Hematopoietic multipotent progenitor cell treated with erythropoietin and hydrocortisone succinate and interleukin-3 and kit ligand, for 17 days (in vitro differentiated cells): ENCODE measurements around the gene GMNN.
"Not testable (repeated sequence)": the region's sequence is repeated elsewhere in the genome, so short reads cannot be mapped to it uniquely, and the experiment has no call there.

Experiments used
- DNase-seq: peaks from one replicate; pipeline ENCODE4 v3.0.0-alpha.2; 2015; ENCODE audit warnings: low spot score

Gene GMNN

DNA sequence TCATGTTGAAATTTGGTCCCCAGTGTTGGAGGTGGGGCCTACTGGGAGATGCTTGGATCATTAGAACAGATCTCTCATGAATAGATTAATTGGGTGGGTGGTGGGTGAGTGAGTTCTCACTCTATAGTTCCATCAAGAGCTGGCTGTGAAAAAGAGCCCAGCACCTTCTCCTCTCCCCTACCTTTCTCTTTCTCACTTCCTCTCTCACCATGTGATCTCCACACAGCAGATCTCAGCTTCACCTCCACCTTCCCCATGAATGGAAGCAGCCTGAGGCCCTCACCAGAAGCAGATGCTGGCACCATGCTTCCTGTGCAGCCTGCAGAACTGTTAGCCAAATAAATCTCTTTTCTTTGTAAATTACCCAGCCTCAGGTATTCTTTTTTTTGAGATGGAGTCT is 12.9 kb upstream of the GMNN start:
- no peak for DNase-seq

DNA sequence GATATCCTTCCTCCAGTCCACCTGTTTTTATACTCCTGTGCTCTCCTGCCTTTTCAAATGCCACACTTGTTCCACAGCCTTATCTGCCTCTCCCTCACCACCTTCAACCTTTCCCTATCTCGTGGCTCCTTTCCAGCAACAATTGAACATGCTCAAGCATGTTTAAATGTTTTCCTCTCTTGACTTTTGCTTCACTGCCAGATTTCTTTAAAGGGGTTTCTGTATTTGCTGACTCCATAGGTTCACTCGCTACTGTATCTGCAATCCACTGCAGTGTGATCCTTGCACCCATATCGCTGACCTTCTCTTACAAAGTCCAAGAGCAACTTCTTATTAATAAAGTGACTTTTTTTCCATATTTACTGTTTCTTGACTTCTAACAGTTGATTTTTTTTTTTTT is 11.2 kb upstream of the GMNN start:
- DNase-seq, result no peak

DNA sequence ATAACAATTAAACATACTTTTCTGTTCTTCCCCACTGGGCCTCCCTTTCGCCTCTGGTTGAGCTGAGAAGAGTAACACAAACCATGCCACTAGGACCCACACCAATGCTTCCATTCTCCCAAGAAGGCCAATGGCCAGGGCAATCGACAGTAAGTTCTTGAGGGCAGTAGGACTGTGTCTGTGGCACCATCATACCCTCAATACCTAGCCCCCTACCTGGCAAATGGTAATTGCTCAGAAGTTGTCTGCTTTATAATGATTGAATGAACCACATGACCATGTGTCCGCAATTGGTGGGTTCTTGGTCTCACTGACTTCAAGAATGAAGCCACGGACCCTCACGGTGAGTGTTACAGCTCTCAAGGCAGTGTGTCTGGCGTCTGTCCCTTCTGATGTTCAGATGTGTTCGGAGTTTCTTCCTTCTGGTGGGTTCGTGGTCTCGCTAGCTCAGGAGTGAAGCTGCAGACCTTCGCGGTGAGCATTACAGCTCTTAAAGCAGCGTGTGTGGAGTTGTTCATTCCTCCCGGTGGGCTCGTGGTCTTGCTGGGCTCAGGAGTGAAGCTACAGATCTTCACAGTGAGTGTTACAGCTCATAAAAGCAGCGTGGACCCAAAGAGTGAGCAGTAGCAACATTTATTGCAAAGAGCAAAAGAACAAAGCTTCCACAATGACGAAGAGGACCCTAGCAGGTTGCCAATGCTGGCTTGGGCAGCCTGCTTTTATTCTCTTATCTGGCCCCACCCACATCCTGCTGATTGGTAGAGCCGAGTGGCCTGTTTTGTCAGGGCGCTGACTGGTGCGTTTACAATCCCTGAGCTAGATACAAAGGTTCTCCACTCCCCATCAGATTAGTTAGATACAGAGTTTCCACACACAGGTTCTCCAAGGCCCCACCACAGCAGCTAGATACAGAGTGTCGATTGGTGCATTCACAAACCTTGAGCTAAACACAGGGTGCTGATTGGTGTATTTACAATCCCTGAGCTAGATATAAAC is 9.6 kb upstream of the GMNN start:
- not testable (repeated sequence) for DNase-seq

DNA sequence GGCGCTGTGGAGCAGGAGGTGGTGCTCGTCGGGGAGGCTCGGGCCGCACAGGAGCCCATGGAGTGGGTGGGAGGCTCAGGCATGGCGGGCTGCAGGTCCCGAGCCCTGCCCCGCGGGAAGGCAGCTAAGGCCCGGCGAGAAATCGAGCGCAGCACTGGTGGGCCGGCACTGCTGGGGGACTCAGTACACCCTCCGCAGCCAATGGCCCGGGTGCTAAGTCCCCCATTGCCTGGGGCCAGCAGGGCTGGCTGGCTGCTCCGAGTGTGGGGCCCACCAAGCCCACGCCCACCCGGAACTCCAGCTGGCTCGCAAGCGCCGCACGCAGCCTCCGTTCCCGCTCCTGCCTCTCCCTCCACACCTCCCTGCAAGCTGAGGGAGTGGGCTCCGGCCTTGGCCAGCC is 8.8 kb upstream of the GMNN start:
- DNase-seq, result not testable (repeated sequence)

DNA sequence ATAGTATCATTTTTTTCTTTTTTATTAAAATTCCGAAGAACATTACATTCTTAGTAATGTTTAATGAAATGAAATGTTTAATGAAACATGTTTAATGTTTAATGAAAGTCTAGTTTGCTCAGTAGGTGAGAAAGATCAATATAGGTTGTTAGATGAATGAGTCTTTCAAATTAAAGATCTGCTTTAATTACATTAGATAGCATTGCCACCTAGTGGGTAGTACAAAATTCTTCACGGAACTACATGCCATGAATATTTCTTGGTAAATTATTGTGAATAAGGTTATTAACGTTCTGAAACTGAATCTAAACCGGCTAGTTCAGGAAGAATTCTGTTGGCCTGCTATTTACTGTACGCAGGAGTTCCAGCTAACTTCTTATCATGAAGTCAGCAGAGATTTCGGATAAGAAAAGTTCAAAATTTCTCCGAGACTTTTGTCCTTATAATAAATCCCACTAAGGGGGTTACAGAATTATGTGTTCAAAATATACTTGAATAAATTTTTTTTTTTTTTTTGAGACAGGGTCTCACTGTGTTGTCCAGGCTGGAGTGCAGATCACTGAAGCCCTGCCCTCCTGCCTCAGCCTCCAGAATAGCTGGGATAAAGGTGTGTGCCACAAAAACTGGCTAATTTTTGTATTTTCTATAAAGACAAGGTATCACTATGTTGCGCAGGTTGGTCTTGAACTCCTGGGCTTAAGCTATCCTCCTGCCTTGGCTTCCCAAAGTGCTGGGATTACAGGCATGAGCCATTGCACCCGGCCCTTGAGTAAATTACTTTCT is 7.9 kb upstream of the GMNN start:
- DNase-seq, result peak; percentile 52

DNA sequence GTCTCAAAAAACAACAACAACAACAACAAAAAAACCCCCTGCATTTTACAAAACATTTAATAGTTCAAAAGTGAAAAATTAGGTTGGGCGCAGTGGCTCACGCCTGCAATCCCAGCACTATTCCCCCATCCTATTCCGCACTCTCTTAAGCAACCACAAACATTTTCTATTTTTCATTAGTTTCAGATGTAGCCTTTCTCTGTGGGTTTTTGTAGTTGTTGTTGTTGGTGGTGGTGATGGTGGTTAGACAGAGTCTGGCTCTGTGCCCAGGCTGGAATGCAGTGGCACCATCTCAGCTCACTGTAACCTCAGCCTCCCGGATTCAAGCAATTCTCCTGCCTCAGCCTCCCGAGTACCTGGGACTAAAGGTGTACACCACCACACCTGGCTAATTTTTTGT is 6.4 kb upstream of the GMNN start:
- no peak for DNase-seq

DNA sequence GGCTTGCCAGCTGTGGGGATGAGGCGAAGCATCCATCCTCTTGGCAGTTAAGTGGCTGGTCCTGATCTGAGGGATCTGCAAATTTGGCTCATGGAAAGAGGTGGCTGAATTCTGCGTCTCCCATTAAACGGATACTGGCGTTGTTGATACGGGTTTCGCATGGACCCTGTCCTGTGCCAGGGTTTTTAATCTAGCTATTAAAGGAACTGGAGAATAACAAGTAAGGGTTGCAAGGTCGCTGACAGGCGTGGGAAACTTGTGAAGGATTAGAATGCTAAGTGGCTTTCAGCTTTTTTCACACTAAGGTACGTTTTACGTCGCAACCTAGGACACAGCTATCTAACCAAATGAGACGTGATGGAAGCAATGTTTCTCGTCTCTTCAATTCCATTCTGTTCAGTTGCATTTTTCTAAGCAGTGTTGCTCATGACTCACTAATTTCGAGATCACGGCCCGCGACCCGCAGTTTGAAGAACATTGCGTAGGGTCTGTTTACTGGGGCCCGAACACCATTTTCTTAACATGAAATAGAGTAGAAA is 852 bp downstream of the GMNN start:
- no peak for DNase-seq

DNA sequence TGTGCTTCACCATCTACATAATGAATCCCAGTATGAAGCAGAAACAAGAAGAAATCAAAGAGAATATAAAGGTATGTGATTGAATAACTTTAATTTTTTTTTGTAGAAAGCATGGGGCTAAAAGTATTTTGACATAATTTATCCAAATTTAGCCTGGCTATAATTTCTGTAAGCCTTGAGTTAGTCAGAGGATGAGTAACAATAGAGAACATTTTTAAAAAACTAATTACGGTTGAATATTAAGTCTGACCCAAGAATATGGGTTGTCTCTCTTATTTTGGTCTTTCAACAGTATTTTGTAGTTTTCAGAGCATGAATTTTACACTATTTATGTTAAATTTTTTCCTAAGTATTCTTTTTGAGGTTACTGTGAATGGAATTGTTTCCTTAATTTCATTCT is 2.5 kb downstream of the GMNN start:
- DNase-seq, result no peak

DNA sequence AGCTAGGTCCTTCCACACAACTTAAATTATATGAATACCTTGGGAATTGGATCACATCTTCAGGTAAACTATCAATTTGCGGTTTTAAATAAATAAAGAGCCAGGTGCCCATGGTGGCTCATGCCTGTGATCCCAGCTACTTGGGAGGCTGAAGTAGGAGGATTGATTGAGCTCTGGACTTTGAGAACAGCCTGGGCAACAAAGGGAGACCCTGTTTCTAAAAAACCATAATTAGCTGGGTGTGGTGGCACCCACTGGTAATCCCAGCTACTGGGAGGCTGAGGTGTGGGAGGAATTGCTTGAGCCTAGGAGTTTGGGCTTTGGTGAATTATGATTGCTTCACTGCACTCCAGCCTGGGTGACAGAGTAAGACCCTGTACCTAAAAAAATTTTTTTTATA is 3.4 kb downstream of the GMNN start:
- no peak for DNase-seq

DNA sequence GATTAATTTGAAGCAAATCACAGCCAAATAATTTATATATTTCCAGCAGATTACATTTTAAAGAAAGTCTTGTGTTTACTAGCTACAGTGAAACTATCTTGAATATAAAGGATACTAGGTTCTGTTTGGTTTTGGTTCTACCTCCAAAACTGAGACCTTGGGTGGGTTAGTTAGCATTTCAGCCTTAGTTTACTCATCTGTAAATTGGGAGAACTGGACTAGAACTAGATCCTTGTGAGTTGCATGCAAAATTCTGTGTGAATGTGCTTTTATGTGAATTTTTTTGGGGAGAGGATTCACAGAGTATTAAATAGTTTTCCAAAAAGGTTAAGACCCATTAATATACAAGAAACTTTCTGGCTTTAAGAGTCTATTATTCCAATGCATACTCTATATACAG is 4.1 kb downstream of the GMNN start:
- no peak for DNase-seq

DNA sequence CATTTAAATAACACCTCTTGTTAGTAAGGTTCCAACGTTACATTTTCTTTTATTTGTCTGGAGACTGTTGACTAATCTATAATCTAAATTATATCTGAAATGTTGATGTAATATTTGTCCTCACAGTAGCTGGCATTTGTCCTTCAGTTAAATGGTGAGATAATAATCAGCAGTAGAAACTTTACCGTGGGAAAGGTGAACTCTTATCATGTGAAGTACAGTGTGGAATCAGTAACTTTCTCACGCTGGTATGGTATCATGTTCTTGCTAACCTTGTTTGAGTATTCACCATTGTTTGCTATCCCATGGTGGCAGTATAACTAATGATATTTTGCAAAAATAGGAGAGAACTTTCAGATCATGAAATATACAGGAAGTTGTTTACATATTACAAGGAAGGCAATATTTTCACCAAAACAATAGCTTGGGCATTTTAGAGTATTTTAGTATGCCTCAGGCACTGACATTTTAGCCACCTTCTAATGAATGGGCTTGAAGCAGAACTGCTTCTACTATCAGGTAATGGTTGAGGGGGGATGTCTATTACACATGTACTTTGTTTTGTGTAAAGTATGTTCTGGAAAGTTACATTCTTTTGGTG is 4.8 kb downstream of the GMNN start:
- no peak for DNase-seq

DNA sequence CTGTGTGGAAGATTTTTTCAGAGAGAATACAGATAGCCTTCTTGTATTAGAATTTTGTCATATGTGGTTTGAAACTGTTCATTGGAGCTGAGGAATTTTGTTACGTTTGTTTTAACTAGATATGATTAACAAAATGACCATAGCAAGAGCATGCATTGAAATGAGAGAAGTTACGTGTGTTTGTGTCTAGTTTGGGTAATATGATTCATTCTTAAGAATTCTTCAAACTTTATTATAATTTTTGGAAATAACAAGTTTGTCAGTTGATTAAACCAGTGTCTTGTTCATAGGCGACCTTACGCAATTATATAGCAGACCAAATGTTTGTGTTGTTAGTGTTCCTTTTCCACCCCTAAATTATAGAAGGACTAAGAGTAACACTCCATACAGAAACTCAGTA is 5.5 kb downstream of the GMNN start:
- DNase-seq, result no peak

DNA sequence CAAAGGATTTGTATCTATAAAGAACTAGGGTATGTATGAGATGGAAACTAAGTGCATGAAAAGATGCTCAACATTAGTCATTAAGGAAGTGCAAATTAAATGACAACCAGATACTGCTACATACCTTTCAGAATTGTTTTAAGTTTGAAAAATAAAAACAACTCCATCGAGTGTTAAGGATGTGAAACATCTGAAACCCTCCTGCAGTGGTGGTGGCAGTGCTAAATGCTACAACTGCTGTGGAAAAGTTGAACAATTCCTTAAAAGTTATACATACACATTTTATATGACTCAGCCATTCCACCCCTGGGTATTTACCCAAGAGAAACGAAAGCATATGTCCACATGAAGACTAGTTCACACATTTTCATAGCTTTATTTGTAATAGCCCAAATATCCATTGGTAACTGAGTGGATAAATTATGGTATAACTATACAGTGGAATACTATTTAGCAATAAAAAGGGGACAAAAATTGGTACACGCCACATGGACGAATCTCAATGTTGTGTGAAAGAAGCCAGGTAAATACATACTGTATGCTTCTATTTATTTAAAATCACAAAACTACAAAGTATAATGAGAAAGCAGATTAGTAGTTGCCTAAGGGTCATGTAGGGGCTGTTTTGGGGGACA is 13.4 kb downstream of the GMNN start:
- DNase-seq, result no peak

DNA sequence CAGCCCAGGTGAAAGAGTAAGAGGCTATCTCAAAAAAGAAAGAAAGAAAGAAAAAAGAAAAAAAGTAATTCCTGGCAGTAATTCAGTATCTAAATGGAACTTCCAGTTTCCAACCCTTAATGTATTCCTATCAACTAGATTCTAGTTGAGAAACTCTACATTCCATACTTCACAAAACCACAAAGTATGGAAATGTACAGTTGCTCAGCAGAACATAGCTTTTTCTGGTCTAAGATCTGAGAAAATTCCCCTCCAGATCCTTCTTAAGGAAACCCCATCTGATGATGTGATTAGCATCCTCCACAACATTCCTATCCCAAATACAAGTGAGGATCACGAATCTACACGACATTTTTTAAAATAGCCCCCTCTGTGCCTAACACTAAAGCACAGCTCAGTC is 20.4 kb downstream of the GMNN start:
- DNase-seq, result no peak

DNA sequence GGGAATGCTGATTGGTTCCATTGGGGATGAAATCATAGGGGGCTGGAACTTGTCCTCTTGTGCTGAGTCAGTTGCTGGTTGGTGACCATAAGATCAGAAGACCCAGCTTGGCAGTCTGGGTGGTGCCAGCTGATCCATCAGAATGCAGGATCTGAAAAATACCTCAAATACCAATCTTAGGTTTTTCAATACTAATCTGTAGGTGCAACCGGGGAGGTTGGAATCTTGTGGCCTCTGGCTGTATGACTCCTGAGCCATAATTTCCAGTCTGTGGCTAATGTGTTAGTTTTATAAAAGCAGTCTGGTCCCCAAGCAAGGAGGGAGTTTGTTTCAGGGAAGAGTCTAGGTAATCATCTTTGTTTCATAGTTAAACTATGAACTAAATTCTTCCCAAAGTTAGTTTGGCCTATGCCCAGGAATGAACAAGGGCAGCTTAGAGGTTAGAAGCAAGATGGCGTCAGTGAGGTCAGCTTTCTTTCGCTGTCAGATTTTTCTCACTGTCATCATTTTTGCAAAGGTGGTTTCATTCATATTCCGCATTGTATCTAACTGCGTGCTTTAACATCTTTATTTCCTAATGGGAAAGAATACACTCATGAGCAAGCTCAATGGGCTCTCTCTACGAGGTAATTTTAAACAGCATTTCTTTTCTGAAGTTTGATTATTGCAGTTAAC is 22.0 kb downstream of the GMNN start:
- no peak for DNase-seq

DNA sequence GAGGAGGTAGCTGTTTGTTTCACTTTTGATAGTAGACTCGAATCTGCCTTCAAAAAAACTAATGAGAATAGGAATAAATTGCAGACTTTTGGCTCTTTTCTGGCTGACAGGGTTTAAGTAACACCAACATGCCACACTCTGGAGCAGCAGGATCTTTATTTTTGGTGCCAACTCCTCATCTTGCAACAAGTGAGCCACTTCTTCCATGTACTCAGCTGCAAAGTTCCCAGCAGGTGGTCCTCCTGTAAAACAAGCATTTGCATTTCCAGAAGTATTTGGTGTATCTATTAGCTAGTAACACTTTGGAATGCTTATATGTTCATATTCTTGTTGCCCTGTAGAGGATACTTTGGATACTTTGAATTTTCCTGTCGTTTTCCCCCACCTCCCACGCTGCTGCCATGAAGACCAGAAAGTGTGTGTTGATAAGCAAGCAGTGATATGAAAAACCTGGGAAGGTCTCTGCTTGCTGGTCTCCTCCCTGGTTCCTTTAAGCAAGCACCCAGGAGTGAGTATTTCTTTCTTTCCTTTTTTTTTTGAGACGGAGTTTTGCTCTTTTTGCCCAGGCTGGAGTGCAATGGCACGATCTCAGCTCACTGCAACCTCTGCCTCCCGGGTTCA is 23.0 kb downstream of the GMNN start:
- DNase-seq, result no peak

DNA sequence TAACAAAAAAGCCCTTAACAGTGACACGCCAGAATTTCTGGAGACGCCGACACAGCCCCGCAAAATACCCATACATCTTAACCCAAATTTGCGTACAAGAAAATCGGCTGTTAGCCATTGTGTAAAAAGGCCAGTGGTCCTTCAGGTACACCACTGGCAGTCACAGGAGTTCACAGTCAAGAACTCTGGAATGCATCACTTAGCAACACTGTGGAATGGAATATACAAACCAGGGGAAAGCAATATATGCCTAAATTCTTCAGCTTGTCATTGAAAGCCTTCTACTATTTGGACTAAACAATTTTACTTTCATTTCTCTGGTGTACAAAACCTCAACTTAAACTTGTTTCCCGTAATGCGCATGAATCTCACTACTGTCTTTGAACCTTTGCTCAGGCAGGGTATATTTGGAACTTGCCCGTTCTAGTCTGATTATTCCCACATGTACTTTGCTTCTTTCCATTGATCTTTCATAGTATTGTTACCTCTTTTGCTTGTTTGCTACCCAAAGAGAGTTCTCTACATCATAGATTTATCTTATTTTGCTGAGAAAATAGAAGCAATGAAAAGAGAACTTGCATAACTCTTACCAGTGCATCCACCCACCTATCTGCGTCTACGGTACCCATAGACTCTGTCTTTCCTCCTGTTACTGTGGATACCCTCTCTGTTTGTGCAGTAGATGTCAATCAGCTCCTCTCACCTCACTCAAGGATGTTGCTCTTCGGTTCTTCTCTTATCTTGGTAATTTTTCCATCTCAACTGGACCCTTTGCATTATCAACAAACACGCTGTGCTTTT is 24.2 kb downstream of the GMNN start, which contains the start of gene ARMH2:
Gene ARMH2 (minus strand): TSS at position 178 of the 801 bp plus-strand sequence. CDS start 60 bp downstream, at position 118.
- DNase-seq, result no peak

DNA sequence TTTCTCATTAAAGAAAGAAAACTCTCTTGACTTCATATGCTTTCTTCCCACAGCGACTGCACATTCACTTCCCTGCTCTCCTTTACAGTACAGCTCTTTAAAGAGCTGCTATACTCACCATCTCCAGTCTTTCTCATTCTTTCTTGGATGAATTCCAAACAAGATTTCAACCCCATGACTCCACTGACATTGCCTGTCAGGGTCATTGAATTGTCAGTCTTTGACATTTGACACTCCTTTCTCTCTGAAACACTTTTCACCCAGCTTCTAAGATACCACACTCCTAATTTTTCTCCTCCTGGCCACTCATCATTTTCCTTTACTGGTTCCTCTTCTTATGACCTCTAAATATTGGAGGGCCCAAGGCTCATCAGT is 24.8 kb downstream of the GMNN start:
- no peak for DNase-seq

DNA sequence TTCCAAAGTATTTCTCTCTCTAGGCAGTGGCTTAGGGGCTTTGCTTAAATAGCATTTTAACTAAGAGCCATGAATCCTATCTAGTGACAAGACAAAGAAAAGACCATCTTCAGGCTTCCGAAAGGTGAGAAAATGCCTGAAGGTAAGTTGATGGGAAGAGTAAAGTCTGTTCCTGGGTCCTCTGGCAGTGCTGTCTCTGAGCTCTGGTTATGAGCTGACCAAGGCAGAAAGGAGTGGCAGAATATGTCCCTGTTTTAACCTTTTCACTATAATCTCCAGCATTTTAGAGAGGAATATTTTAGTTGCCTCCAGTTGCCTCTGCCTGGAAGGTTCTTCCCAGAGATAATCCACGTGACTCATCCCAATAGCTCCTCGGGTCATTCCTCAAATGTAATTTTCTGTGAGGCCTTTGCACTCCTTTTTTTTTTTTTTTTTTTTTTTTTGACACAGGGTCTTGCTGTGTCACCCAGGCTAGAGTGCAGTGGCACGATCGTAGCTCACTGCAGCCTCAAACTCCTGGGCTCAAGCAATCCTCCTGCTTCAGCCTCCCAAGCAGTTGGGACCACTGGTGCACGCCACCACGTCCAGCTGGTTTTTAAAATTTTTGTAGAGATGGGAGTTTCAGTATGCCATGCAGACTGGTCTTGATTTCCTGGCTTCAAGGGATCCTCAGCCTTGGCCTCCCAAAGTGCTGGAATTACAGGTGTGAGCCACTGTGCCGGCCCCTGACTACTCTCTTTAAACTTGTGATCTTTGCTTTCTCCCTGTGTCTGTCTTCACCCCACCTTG is 27.7 kb downstream of the GMNN start:
- no peak for DNase-seq
